ENCODE data around the gene IL9R.
"Not testable (repeated sequence)": the region's sequence is repeated elsewhere in the genome, so short reads cannot be mapped to it uniquely, and the experiment has no call there.

The IL9R gene

DNA sequence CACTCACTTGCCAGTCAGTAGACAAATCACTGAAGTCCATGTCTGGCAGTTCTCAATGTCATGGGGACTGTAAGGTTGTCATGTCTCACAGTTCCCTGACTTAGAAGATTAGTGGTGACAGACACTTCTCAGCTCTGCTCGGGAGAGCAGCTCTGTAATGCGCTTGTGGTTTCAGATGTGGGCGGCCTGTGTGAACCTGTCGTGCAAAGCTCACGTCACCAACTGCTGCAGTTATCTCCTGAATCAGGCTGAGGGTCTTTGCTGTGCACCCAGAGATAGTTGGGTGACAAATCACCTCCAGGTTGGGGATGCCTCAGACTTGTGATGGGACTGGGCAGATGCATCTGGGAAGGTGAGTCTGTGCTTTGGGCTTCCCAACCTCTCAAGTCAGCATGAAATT lies at the start of gene IL9R:
IL9R (plus strand) TSS at position 261 of the 400 bp plus-strand sequence; CDS start at position 325, 64 bp downstream.
- peak; percentile 16 to 21 for DNase-seq (ENCODE audit: extremely low read depth in 1 of 2, low read depth in 1 of 2)

DNA sequence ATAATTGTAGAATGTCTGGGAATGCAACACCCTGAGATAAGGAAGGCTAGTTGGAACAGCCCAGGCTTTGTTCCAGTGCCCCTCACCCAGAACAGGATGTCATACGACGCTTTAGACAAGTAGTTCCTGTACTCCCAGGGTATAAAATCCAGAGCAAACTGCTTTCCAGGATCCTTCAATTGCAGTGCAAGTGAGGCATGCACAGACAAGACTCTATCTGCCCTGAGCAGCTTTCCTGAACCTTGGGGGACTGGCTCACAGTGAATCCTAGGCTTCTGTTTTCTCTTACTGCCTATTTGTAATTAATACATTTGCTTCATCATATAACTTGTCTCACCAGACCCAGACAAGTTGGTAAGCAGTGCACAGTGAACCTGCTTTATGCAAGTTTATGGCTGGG lies 48.4 kb upstream of the IL9R start:
- DNase-seq (ENCODE audit: extremely low read depth in 1 of 2, low read depth in 1 of 2), result no peak

- no peak for DNase-seq (ENCODE audit: extremely low read depth in 1 of 2, low read depth in 1 of 2)
Measured at GRCh38 chrX:155951237-155951789, 46.2 kb upstream of the IL9R start.

- DNase-seq (ENCODE audit: extremely low read depth in 1 of 2, low read depth in 1 of 2), result no peak
Measured at GRCh38 chrX:155953055-155953454, 44.4 kb upstream of the IL9R start.

GRCh38 chrX:155954793-155955192 lies 42.7 kb upstream of the IL9R start:
- DNase-seq (ENCODE audit: extremely low read depth in 1 of 2, low read depth in 1 of 2), result no peak

- no peak for DNase-seq (ENCODE audit: extremely low read depth in 1 of 2, low read depth in 1 of 2)
Measured at GRCh38 chrX:155956099-155956498, 41.4 kb upstream of the IL9R start.

DNA sequence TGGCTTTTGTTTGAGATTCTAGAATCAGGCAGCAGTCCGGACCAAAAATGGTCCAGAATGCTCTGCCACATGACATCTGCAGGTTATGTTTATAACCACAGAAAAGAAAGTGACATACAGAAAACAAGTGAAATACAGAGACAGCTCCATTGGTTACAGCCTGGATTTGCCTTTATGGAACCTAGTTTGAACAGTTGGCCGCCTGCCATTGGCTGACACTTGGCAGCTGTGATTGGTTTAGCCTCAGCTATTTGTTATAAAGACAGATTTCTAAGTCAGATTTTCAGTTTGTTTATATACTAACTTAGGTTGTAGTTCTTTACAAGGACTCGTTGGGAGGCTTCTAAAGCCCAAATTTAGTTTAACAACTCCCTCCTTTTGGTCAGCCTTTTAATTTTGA lies 40.8 kb upstream of the IL9R start:
- no peak for DNase-seq (ENCODE audit: extremely low read depth in 1 of 2, low read depth in 1 of 2)

GRCh38 chrX:155957843-155958242 lies 39.7 kb upstream of the IL9R start:
- DNase-seq (ENCODE audit: extremely low read depth in 1 of 2, low read depth in 1 of 2), result no peak

DNA sequence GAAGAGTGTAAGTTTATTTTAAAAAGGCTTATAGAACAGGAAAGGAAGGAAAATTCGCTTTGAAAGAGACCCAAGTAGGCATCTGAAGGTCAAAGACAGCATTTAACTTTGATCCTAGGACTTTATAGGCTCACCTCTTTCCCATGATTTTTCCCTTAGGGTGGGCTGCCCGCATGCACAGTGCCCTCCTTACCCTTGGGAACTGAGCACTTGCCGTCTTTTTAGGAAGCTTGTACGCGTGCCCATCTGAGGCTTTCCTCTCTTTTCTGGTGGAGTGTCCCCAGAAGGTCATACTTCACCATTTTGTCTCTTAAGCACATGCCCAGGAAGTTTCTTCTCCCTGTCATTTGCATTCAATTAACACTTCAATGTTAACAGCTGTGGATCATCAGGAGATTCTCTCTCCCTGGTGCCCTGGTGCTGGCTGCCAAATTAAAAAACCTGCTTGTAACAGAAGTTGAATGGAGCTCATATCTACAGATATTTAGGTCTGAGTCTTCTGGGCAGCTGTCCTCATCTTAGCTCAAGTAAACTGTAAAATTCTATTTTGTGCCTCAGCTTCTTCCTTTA lies 38.4 kb upstream of the IL9R start:
- DNase-seq (ENCODE audit: extremely low read depth in 1 of 2, low read depth in 1 of 2), result no peak

DNA sequence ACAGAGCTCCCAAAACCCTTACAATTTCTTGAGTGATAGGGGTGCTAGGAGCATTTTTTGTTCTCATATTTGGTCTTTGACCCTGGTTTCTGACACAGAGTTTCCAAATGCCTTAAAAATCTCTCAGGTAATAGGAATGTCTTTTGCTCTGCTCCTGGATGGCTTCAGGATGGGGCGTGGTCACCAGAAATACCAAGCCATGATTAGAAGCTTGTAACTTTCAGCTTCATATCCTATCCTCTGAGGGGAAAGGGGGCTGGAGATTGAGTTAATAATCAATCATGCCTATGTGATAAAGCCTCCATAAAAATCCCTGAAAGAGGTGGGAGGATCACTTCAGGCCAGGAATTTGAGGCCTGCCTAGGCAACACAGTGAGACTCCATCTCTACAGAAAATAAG lies 34.6 kb upstream of the IL9R start:
- DNase-seq (ENCODE audit: extremely low read depth in 1 of 2, low read depth in 1 of 2), result no peak

GRCh38 chrX:155966876-155967275 lies 30.6 kb upstream of the IL9R start:
- no peak for DNase-seq (ENCODE audit: extremely low read depth in 1 of 2, low read depth in 1 of 2)

GRCh38 chrX:155967653-155968325 lies 29.7 kb upstream of the IL9R start:
- DNase-seq (ENCODE audit: extremely low read depth in 1 of 2, low read depth in 1 of 2), result no peak

DNA sequence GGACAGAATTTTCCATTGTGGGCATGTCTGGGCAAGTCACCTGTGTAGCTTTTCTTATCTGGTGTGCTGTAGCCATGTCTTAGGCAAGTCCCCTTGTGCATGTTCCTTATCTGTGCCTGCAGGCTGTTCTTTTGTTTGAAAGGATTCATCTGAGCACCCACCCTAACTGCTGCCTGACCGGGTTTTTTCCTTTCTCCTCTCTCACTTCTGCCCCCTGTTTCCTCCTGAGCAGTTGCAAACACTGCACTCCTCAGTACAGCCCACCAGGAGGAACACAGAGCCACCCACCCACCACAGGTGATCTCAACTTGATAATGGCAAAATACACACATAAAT lies 29.2 kb upstream of the IL9R start:
- DNase-seq (ENCODE audit: extremely low read depth in 1 of 2, low read depth in 1 of 2), result no peak

DNA sequence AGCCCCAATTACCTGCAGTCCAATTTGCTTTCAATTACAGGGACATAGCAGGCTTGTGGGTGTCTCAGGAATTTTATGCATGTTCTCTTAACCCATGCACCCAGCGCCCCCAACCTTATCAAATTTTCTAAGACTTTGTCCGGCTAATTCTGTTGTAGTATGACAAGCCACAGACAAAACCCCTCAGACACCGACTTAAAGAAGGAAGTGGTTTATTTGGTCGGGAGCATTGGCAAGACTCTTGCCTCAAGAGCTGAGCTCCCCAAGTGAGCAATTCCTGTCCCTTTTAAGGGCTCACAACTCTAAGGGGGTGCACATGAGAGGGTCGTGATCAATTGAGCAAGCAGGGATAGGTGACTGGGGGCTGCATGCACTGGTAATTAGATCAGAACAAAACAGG lies 28.7 kb upstream of the IL9R start:
- no peak for DNase-seq (ENCODE audit: extremely low read depth in 1 of 2, low read depth in 1 of 2)

GRCh38 chrX:155971658-155972057 lies 25.8 kb upstream of the IL9R start:
- not testable (repeated sequence) for DNase-seq (ENCODE audit: extremely low read depth in 1 of 2, low read depth in 1 of 2)

DNA sequence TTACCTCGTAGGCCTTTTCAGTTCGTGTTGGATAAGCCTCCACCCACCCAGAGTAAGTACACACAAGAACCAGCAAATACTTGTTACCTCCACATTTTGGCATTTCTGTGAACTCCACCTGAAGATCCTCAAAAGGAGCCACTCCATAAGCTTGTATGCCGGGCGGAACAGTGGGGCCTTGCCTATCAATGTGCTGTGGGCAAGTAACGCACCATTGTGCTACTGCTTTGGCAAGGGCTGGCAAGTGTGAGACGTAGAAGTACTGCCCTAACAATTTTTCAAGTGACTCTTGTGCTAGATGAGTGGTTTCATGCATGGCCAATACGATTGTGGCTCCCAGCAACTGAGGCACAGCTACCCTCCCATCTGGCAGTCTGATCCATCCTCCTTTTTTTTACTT lies 25.3 kb upstream of the IL9R start:
- not testable (repeated sequence) for DNase-seq (ENCODE audit: extremely low read depth in 1 of 2, low read depth in 1 of 2)

DNA sequence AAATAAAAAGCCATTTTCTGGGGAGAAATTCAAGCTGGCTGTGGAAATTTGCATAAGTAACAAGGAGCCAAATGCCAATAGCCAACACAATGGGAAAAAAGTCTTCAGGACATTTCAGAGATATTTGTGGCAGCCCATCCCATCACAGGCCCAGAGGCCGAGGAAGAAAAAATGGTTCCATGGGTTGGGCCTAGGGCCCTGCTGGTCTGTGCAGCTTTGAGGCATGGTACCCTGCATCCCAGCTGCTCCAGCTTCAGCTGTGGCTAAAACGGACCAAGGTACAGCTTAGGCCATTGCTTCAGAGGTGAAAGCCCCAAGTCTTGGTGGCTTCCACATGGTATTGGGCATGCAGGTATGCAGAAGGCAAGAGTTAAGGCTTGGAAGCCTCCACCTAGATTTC lies 14.2 kb upstream of the IL9R start:
- DNase-seq (ENCODE audit: extremely low read depth in 1 of 2, low read depth in 1 of 2), result no peak

- DNase-seq (ENCODE audit: extremely low read depth in 1 of 2, low read depth in 1 of 2), result no peak
Measured at GRCh38 chrX:155985208-155985607, 12.3 kb upstream of the IL9R start.

GRCh38 chrX:155986995-155987394 lies 10.5 kb upstream of the IL9R start:
- not testable (repeated sequence) for DNase-seq (ENCODE audit: extremely low read depth in 1 of 2, low read depth in 1 of 2)

- no peak for DNase-seq (ENCODE audit: extremely low read depth in 1 of 2, low read depth in 1 of 2)
Measured at GRCh38 chrX:155988859-155989258, 8.6 kb upstream of the IL9R start.

DNA sequence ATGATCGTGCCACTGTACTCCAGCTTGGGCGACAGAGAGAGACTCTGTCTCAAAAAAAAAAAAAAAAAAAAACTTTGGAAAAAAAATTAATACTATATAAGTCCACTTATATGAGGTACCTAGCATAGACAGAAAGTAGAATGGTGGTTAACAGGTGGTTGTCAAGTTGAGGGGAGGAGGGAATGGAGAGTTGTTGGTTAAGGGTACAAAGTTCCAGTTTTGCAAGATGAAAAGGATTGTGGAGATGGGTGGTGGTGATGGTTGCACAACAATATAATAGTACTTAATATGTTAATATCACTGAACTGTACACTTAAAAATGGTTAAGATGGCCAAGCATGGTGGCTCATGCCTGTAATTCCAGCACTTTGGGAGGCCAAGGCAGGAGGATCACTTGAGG lies 4.1 kb upstream of the IL9R start:
- no peak for DNase-seq (ENCODE audit: extremely low read depth in 1 of 2, low read depth in 1 of 2)

- no peak for DNase-seq (ENCODE audit: extremely low read depth in 1 of 2, low read depth in 1 of 2)
Measured at GRCh38 chrX:155995321-155995875, 2.1 kb upstream of the IL9R start.
